ENCODE results near the gene CAPZB. TPM values are rescaled to one million over a fixed set of nuclear protein-coding genes. Genes with fewer than 3 reads are reported as not detected.

The CAPZB gene
- total RNA-seq, 1 experiment from 2014 or later = 335 TPM

- DNase-seq (ENCODE audit: low read depth) = peak; percentile 60
Observed at GRCh38 chr1:19385869-19386591, 99.3 kb downstream of the CAPZB start.

- no peak for DNase-seq (ENCODE audit: low read depth)
Observed at GRCh38 chr1:19385221-19385620, 100.1 kb downstream of the CAPZB start.

GRCh38 chr1:19384772-19385187, 100.6 kb downstream of the CAPZB start:
- no peak for DNase-seq (ENCODE audit: low read depth)

- DNase-seq (ENCODE audit: low read depth) = peak; percentile 58
Observed at GRCh38 chr1:19384113-19384512, 101.2 kb downstream of the CAPZB start.

GRCh38 chr1:19382222-19382621, 103.1 kb downstream of the CAPZB start:
- DNase-seq (ENCODE audit: low read depth) = no peak

GRCh38 chr1:19381261-19381660, 104.1 kb downstream of the CAPZB start:
- DNase-seq (ENCODE audit: low read depth) = no peak

- no peak for DNase-seq (ENCODE audit: low read depth)
Observed at GRCh38 chr1:19377812-19378718, 107.3 kb downstream of the CAPZB start.

- no peak for DNase-seq (ENCODE audit: low read depth)
Observed at GRCh38 chr1:19376428-19377372, 108.6 kb downstream of the CAPZB start.

- DNase-seq (ENCODE audit: low read depth) = peak; percentile 70
Observed at GRCh38 chr1:19375631-19376400, 109.5 kb downstream of the CAPZB start.

GRCh38 chr1:19374926-19375325, 110.4 kb downstream of the CAPZB start:
- DNase-seq (ENCODE audit: low read depth) = peak; percentile 89

- DNase-seq (ENCODE audit: low read depth) = no peak
Observed at GRCh38 chr1:19374083-19374801, 111.1 kb downstream of the CAPZB start.

- DNase-seq (ENCODE audit: low read depth) = peak; percentile 63
Observed at GRCh38 chr1:19373211-19374082, 111.9 kb downstream of the CAPZB start.

GRCh38 chr1:19372602-19373001, 112.7 kb downstream of the CAPZB start:
- DNase-seq (ENCODE audit: low read depth) = peak; percentile 78

- peak; percentile 64 for DNase-seq (ENCODE audit: low read depth)
Observed at GRCh38 chr1:19372136-19372514, 113.2 kb downstream of the CAPZB start.

GRCh38 chr1:19371226-19372135, 113.9 kb downstream of the CAPZB start:
- no peak for DNase-seq (ENCODE audit: low read depth)

- no peak for DNase-seq (ENCODE audit: low read depth)
Observed at GRCh38 chr1:19370453-19371170, 114.7 kb downstream of the CAPZB start.

GRCh38 chr1:19369396-19370090, 115.8 kb downstream of the CAPZB start:
- DNase-seq (ENCODE audit: low read depth) = no peak
